Loucy (cell line): ENCODE data around the gene MALRD1.

Experiments
- H2AFZ ChIP-seq: fragments of 200-600 bp; sonication (generic); 2 replicates; pipeline ENCODE4 v1.6.0; 2016; ENCODE audit warnings: antibody characterized with exemption, mild to moderate bottlenecking, low read length, moderate library complexity
- H3F3A ChIP-seq: fragments of 200-600 bp; 2 replicates; pipeline ENCODE4 v1.6.0; 2016; ENCODE audit warnings: antibody characterized with exemption, low read depth, mild to moderate bottlenecking
- H3K27me3 ChIP-seq: fragments of 200-600 bp; sonication (generic); 2 replicates; pipeline ENCODE4 v1.6.1; 2014; ENCODE audit warnings: low read length, mild to moderate bottlenecking; ENCODE audit not compliant: insufficient read depth, poor library complexity, severe bottlenecking
- H3K36me3 ChIP-seq: fragments of 200-600 bp; sonication (generic); 2 replicates; pipeline ENCODE4 v1.6.1; 2016; ENCODE audit warnings: low read length; ENCODE audit not compliant: insufficient read depth
- H3K4me1 ChIP-seq: fragments of 200-600 bp; sonication (generic); 2 replicates; pipeline ENCODE4 v1.5.1; 2014; ENCODE audit warnings: low read length, mild to moderate bottlenecking; ENCODE audit not compliant: insufficient read depth, poor library complexity, severe bottlenecking
- H3K4me2 ChIP-seq: fragments of 200-600 bp; sonication (generic); 2 replicates; pipeline ENCODE4 v1.6.0; 2014; ENCODE audit warnings: antibody characterized with exemption, low read length, low read depth, mild to moderate bottlenecking; ENCODE audit not compliant: poor library complexity, severe bottlenecking
- H3K4me3 ChIP-seq: fragments of 200-600 bp; sonication (generic); 2 replicates; pipeline ENCODE4 v1.5.1; 2014; ENCODE audit warnings: low read length, mild to moderate bottlenecking, mixed read lengths; ENCODE audit not compliant: poor library complexity, severe bottlenecking
- H3K79me2 ChIP-seq: fragments of 200-600 bp; sonication (generic); 2 replicates; pipeline ENCODE4 v1.6.1; 2014; ENCODE audit warnings: low read length; ENCODE audit not compliant: insufficient read depth
- H3K9ac ChIP-seq: fragments of 200-600 bp; sonication (generic); 2 replicates; pipeline ENCODE4 v1.6.0; 2014; ENCODE audit warnings: mild to moderate bottlenecking, low read depth, low read length, moderate library complexity; ENCODE audit not compliant: poor library complexity, severe bottlenecking
- H3K9me2 ChIP-seq: fragments of 200-600 bp; sonication (generic); replicated peaks from 2 replicates; pipeline ENCODE4 v1.6.1; 2016; ENCODE audit warnings: low read depth, low read length, mixed read lengths
- H3K9me3 ChIP-seq: fragments of 200-600 bp; sonication (generic); 2 replicates; pipeline ENCODE4 v1.6.1; 2014; ENCODE audit warnings: mild to moderate bottlenecking, antibody characterized with exemption, low read length, low read depth; ENCODE audit not compliant: insufficient read depth
- H4K20me1 ChIP-seq: fragments of 200-600 bp; sonication (generic); 2 replicates; pipeline ENCODE4 v1.6.0; 2014; ENCODE audit warnings: antibody characterized with exemption, low read length, mild to moderate bottlenecking; ENCODE audit not compliant: insufficient read depth, poor library complexity, severe bottlenecking
- CTCF ChIP-seq: fragments of 200-600 bp; sonication (generic); conservative IDR thresholded peaks from 2 replicates; pipeline ENCODE4 v1.5.1; 2014; ENCODE audit warnings: mild to moderate bottlenecking, antibody characterized with exemption, low read length
- EZH2phosphoT487 ChIP-seq: fragments of 200-600 bp; IDR thresholded peaks from 2 replicates; pipeline ENCODE4 v1.6.1; 2018; ENCODE audit warnings: antibody characterized with exemption, mild to moderate bottlenecking, moderate library complexity, borderline replicate concordance

The MALRD1 gene

GRCh38 chr10:19144206-19144605 is 95.6 kb downstream of the MALRD1 start:
- no peak overlapping the region for H3K9ac ChIP-seq
- H3K36me3 ChIP-seq: no peaks in the 10 kb centered on the region
- H4K20me1 ChIP-seq: no peaks in the 10 kb centered on the region
- H3K79me2 ChIP-seq: no peaks in the 10 kb centered on the region
- H3K9me3 ChIP-seq: no peaks in the 10 kb centered on the region
- TF ChIP-seq EZH2phosphoT487: no peak
- no peak for TF ChIP-seq CTCF
- H3F3A ChIP-seq: no peaks in the 10 kb centered on the region
- no peaks in the 10 kb centered on the region for H3K27me3 ChIP-seq
- no peak overlapping the region for H3K4me2 ChIP-seq
- H3K4me1 ChIP-seq: no peaks in the 10 kb centered on the region
- no peaks in the 10 kb centered on the region for H3K9me2 ChIP-seq
- H2AFZ ChIP-seq: no peak overlapping the region
- no peak overlapping the region for H3K4me3 ChIP-seq

- TF ChIP-seq EZH2phosphoT487 (no peak), CTCF (no peak)
- no peaks in the 10 kb centered on the region for H3K36me3 ChIP-seq
Measured at GRCh38 chr10:19154375-19154774, 105.8 kb downstream of the MALRD1 start.

GRCh38 chr10:19158358-19158757 is 109.8 kb downstream of the MALRD1 start:
- no peaks in the 10 kb centered on the region for H3K9me3 ChIP-seq
- H3K79me2 ChIP-seq: no peaks in the 10 kb centered on the region
- TF ChIP-seq EZH2phosphoT487: no peak
- TF ChIP-seq CTCF: no peak
- no peaks in the 10 kb centered on the region for H3K36me3 ChIP-seq
- no peak overlapping the region for H3K4me2 ChIP-seq
- H4K20me1 ChIP-seq: no peaks in the 10 kb centered on the region
- no peaks in the 10 kb centered on the region for H3K4me1 ChIP-seq
- no peak overlapping the region for H3K9ac ChIP-seq
- no peak overlapping the region for H3K4me3 ChIP-seq
- no peaks in the 10 kb centered on the region for H3F3A ChIP-seq
- H3K27me3 ChIP-seq: no peaks in the 10 kb centered on the region
- H2AFZ ChIP-seq: no peak overlapping the region
- H3K9me2 ChIP-seq: no peaks in the 10 kb centered on the region

More at GRCh38 chr10:19154375-19154774, 105.8 kb downstream of the MALRD1 start:
- Histone ChIP-seq H3K27me3 (no peaks in the 10 kb centered on the region), H3K9ac (no peak overlapping the region), H4K20me1 (no peaks in the 10 kb centered on the region), H3K9me2 (no peaks in the 10 kb centered on the region), H3K4me2 (no peak overlapping the region), H3K9me3 (no peaks in the 10 kb centered on the region), H3K4me1 (no peaks in the 10 kb centered on the region), H3F3A (no peaks in the 10 kb centered on the region), H2AFZ (no peak overlapping the region), H3K79me2 (no peaks in the 10 kb centered on the region), H3K4me3 (no peak overlapping the region)
